Hematopoietic multipotent progenitor cell treated with erythropoietin and hydrocortisone succinate and interleukin-3 and kit ligand, for 17 days (in vitro differentiated cells): ENCODE data around the gene NR6A1.

ENCODE experiments used
- DNase-seq: peaks from one replicate; pipeline ENCODE4 v3.0.0-alpha.2; 2015; ENCODE audit warnings: low spot score

Gene NR6A1

DNA sequence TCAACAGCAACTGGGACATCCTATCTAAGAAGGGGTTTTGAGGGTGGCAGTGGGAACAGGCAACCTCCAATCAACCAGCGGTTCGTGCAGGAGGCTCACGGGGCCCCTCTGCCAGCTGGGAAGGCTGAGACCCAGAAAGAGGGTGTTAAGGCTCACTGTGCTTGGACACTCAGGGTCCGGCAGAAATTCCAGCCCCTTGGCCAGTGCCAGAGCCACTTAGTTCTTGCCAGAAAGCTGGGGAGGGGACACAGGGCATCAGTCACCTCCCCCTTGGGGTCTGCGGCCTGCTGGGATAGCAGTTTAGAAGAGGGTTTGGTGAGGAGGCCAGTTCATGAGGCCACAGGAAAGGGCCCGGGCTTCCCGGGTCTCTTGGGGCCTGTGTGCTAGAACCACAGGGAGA, 300.4 kb downstream of the NR6A1 start:
- DNase-seq: no peak

DNA sequence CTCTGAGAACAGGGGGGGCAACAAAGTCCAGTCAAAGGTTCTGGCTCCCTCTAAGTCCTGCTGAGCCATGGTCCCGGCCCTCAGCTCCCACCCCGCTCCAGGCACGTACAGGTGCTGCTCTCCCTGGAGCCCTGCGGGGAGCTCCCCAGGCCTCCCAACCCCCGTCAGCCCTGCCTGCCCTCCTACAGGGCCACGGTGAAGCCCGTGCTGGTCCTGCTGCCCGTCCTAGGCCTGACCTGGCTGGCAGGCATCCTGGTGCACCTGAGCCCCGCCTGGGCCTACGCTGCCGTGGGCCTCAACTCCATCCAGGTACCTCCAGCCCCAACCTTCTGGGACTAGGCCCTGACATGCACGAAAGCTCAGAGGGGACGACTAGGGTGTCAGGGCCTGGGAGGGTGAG, 300.8 kb downstream of the NR6A1 start:
- no peak for DNase-seq

DNA sequence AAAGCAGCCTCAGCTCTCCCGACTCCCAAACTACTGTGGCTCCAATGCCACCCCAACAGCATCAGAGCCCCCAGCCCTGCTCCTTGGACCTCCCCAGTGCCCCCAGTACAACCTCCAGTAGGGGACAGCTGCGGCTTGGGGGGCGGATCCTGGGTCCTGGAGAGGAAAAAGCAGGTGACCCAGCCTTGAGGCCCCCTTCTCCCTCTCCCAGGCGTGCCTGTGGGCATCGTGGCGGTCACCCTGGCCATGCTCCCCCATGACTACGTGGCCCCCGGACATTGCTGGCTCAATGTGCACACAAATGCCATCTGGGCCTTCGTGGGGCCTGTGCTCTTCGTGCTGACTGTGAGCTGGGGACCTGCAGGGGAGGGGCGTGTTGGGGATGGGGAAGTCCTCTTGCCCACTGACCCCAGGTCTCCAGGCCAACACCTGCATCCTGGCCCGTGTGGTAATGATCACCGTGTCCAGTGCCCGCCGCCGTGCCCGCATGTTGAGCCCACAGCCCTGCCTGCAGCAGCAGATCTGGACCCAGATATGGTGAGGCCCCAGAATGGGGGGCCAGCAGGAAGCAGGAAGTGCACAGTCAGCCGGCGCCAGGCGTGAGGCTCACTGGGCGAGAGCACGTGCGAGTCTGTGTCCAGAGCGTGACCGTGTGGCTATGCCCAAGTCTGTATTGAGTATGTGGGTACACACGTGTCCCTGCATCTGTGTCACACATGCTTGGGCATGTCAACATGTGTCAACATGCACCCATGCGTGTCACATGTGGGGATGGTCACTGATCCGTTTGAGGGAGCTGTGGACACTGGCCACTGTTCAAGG, 301.9 kb downstream of the NR6A1 start:
- DNase-seq: no peak

DNA sequence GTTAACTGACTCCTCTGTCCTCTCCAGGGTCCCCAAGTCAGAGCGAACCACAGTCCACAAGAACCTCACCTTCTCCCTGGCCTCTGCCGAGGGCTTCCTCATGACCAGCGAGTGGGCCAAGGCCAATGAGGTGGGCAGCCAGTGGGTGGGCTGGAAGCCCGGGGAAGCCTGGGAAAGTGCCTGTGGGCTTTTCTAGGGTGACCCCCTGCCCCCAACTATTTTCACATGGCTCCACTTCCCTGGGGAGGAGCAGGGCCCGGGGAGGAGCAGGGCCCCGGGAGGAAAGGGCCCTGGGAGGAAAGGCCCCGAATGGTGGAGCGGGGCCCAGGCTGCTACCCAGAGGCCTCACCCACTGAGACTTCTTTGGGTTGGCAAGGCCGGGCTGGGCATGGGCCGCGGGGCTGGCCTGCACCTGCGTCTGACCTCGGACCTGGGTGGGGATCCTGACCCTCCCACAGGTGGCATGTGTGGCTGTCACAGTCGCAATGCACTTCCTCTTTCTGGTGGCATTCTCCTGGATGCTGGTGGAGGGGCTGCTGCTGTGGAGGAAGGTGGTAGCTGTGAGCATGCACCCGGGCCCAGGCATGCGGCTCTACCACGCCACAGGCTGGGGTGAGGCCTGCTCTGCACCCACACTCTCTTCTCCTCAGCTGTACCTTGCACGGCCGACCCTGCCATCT, 302.9 kb downstream of the NR6A1 start:
- DNase-seq: no peak

DNA sequence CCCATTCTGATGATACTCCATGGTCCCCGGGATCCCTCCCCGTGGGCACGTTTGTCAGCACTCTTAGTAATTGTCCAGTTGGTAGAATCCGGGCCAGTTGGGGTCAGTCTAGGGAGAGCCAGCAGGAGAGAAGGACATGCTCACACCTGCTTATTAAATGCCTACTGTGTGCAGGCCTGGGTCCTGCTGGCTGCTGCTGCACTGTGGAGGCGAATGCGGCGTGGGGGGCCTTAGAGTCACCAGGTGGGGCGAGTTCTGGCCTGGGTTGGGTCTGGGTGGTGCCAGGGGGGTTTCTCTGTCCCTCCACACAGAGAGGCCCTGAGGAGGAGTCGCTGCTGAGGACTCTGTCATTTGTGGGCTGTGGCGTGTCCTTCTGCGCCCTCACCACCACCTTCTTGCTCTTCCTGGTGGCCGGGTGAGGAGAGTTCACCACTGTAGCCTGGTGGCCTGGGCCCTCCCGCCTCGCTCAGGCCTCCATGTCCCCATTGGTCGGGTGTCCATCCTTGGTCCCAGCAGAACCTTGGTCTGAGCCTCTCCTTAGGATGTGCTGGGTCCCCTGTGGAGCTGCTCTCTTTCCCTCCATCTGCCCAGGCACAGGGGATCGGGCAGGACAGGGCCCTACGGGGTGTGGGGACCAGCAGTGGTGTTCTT, 303.6 kb downstream of the NR6A1 start:
- no peak for DNase-seq
